Pancreas (tissue), 10 donors: ENCODE data around the gene PCED1B. TPM values are rescaled to one million over a fixed set of nuclear protein-coding genes. Genes with fewer than 3 reads are reported as not detected.

Source experiments
- ATAC-seq, 4 donors: fragments of 200-7000 bp; cut with Tn5 transposase; one replicate each; pipeline versions ENCODE4 v1.8.0 to v1.9.1; 2020; ENCODE audit warnings: mild to moderate bottlenecking in 4 of 4, moderate library complexity in 4 of 4
- DNase-seq, 6 donors: peaks; one replicate each; pipeline ENCODE4 v3.0.0-alpha.2; 2020
- FAIRE-seq: peaks from 2 replicates; lab custom pipeline; 2012; peaks lifted over from hg19 to GRCh38; lab: Jason Lieb, UNC
- H3K27ac ChIP-seq, 4 donors: fragments of 200-600 bp; sonication (generic); 1 replicate in 3 of 4; 2 replicates in 1 of 4; pipeline versions ENCODE4 v1.5.0 to v1.8.0; 2020
- H3K27me3 ChIP-seq, 4 donors: fragments of 200-600 bp; one replicate each; pipeline ENCODE4 v1.8.0; 2021
- H3K36me3 ChIP-seq, 3 donors: fragments of 200-600 bp; sonication (generic) in 1 of 3; one replicate each; pipeline versions ENCODE4 v1.5.0 to v1.8.0; 2020 to 2021
- H3K4me1 ChIP-seq, 3 donors: fragments of 200-600 bp; one replicate each; pipeline ENCODE4 v1.8.0; 2021
- H3K4me3 ChIP-seq, 4 donors: fragments of 200-600 bp; sonication (generic) in 2 of 4; one replicate each; pipeline versions ENCODE4 v1.5.0 to v1.8.0; 2020 to 2021
- H3K9me3 ChIP-seq, 4 donors: fragments of 200-600 bp; one replicate each; pipeline ENCODE4 v1.8.0; 2021
- CTCF ChIP-seq, 4 donors: fragments of 200-600 bp; sonication (generic) in 3 of 4; IDR thresholded peaks; one replicate each; pipeline versions ENCODE4 v1.5.0 to v1.8.0; 2021; ENCODE audit warnings: antibody characterized with exemption in 4 of 4
- WGBS, 2 donors: extraction: QIAGEN DNeasy Blood & Tissue Kit; methylation state at CpG; one replicate each; pipeline ENCODE4 v1.1.7; 2013; 5-methylcytosine and 5-hydroxymethylcytosine counted together
- intact Hi-C, 3 donors: fragments of 100-400 bp; cut with DNase I; formaldehyde crosslinking; loops; one replicate each; pipeline versions ENCODE4 v1.11.1 to v1.14.2; 2022
- polyA plus RNA-seq, 2 donors: library from polyadenylated mRNA; stranded (reverse); fragments of 200-250 nt; gene quantifications; one replicate each; pipeline ENCODE4 v1.2.3, GENCODE V29; 2013
- total RNA-seq, 6 donors: library from RNA; stranded (reverse); fragmentation: NEBNext Ultra II Directional in 4 of 6; extraction: Animal tissue kit (Norgen Biotek cat#: 25700) in 4 of 6; gene quantifications; one replicate each; pipeline versions ENCODE4 v1.2.1 to v1.2.4, GENCODE V29; 2021 to 2023
- donor health status: healthy with polysubstance abuse.
- donor health status: DM: no; HTN: no; CAD: no; lungs with moderate emphysema.
- donor health status: DM: no; HTN: no; CAD: no.
- donor health status: control.
- donor health status: control.
- donor health status: Bipolar disorder and iron deficiency.
- donor health status: DM: yes; HTN: yes; CAD: no.
- donor health status: DM: no; HTN: no; CAD: no.
- donor health status: DM: no; HTN: no; CAD: no.
- donor health status: DM: yes; HTN: yes; CAD: no.

PCED1B gene
- total and polyA plus RNA-seq, 8 donors: 0.71 to 6.4 (median 1.7) TPM

GRCh38 chr12:47105914-47106674, 26.7 kb downstream of the PCED1B start:
- FAIRE-seq (no peak), DNase-seq (peak; percentile 67 to 90 (median 82)), ATAC-seq (peak; percentile 88 to 98 (median 94))
- WGBS, 2 donors: 48 to 57% methylated on average over 10 of the region's 10 CpGs
- TF ChIP-seq CTCF (IDR thresholded peaks at IDR 0.05): no peak
- no peaks in the 10 kb centered on the region for H3K27me3 ChIP-seq
- no peaks in the 10 kb centered on the region for H3K9me3 ChIP-seq
- intact Hi-C loops: no loop called here
- no peaks in the 10 kb centered on the region for H3K4me1 ChIP-seq
- no peak overlapping the region for H3K4me3 ChIP-seq
- H3K36me3 ChIP-seq: no peaks in the 10 kb centered on the region
- H3K27ac ChIP-seq: no peak overlapping the region

GRCh38 chr12:47107446-47107845, 28.0 kb downstream of the PCED1B start:
- 92 to 93% methylated on average over 3 of the region's 3 CpGs for WGBS, 2 donors
- Histone ChIP-seq H3K9me3 (no peaks in the 10 kb centered on the region), H3K27ac (no peak overlapping the region), H3K36me3 (no peaks in the 10 kb centered on the region), H3K27me3 (no peaks in the 10 kb centered on the region), H3K4me1 (no peaks in the 10 kb centered on the region), H3K4me3 (no peak overlapping the region)
- FAIRE-seq: no peak
- no peak for TF ChIP-seq CTCF (IDR thresholded peaks at IDR 0.05)
- peak in 1 of 6 donors; percentile 41 for DNase-seq
- ATAC-seq: no peak
- intact Hi-C loops: no loop called here

GRCh38 chr12:47107926-47108325, 28.5 kb downstream of the PCED1B start:
- no peak for DNase-seq
- Histone ChIP-seq H3K4me1 (no peaks in the 10 kb centered on the region), H3K27me3 (no peaks in the 10 kb centered on the region), H3K27ac (no peak overlapping the region), H3K36me3 (no peaks in the 10 kb centered on the region), H3K9me3 (no peaks in the 10 kb centered on the region), H3K4me3 (no peak overlapping the region)
- no peak for FAIRE-seq
- TF ChIP-seq CTCF (IDR thresholded peaks at IDR 0.05): no peak
- intact Hi-C loops: no loop called here
- ATAC-seq: no peak

GRCh38 chr12:47110011-47110541, 30.7 kb downstream of the PCED1B start:
- H3K27me3 ChIP-seq: no peaks in the 10 kb centered on the region
- WGBS, 2 donors: 92 to 95% methylated on average over 2 of the region's 2 CpGs
- FAIRE-seq (no peak), DNase-seq (no peak), ATAC-seq (no peak)
- H3K4me3 ChIP-seq: no peak overlapping the region
- H3K4me1 ChIP-seq: no peaks in the 10 kb centered on the region
- H3K36me3 ChIP-seq: no peaks in the 10 kb centered on the region
- intact Hi-C loops: no loop called here
- no peak for TF ChIP-seq CTCF (IDR thresholded peaks at IDR 0.05)
- H3K27ac ChIP-seq: no peak overlapping the region
- no peaks in the 10 kb centered on the region for H3K9me3 ChIP-seq
